ENCODE results near the gene ATAD2B.

DNA sequence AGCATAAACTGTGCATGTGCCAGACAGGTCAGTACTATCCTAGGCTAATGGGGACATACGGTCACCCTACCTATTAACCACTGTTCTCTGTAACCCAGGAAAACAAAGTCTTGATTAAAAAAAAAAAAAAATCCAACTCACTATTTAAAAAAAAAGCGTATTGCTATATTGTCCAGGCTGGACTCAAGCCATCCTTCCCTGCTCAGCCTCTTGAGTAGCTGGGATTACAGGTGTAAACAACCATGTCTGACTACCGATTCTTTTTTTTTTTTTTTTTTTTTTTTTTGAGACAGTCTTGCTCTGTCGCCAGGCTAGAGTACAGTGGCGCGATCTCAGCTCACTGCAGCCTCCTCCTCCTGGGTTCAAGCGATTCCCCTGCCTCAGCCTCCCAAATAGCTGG lies 11.6 kb downstream of the ATAD2B start:
- no peak for TF ChIP-seq POLR2A (IDR thresholded peaks at IDR 0.05; ENCODE audit: low read length)
- no peak for TF ChIP-seq GATA1 (IDR thresholded peaks at IDR 0.05; ENCODE audit: low read depth, low read length)

Measured in erythroblast (primary cell).